ENCODE measurements around the gene GP1BB. TPM values are rescaled to one million over a fixed set of nuclear protein-coding genes. Genes with fewer than 3 reads are reported as not detected.

GP1BB gene
- total RNA-seq, 1 donor from 2014 or later, result 5.4 TPM

- no peak for DNase-seq
Measured at GRCh38 chr22:19742160-19743066, 19.1 kb downstream of the GP1BB start.

- no peak for DNase-seq
Measured at GRCh38 chr22:19743081-19743480, 19.7 kb downstream of the GP1BB start.

GRCh38 chr22:19743651-19744050 lies 20.3 kb downstream of the GP1BB start:
- no peak for DNase-seq

- DNase-seq, result no peak
Measured at GRCh38 chr22:19744350-19745006, 21.1 kb downstream of the GP1BB start.

GRCh38 chr22:19745155-19746101 lies 22.1 kb downstream of the GP1BB start:
- no peak for DNase-seq

GRCh38 chr22:19746726-19747125 lies 23.4 kb downstream of the GP1BB start:
- DNase-seq, result no peak

GRCh38 chr22:19747551-19747950 lies 24.2 kb downstream of the GP1BB start:
- no peak for DNase-seq

GRCh38 chr22:19748139-19748538 lies 24.8 kb downstream of the GP1BB start:
- no peak for DNase-seq

- DNase-seq, result no peak
Measured at GRCh38 chr22:19748991-19749664, 25.8 kb downstream of the GP1BB start.

- DNase-seq, result no peak
Measured at GRCh38 chr22:19749876-19750275, 26.5 kb downstream of the GP1BB start.

- no peak for DNase-seq
Measured at GRCh38 chr22:19750507-19751490, 27.5 kb downstream of the GP1BB start.

GRCh38 chr22:19751497-19752245 lies 28.3 kb downstream of the GP1BB start:
- DNase-seq, result no peak

GRCh38 chr22:19753090-19753842 lies 29.9 kb downstream of the GP1BB start:
- no peak for DNase-seq

- DNase-seq, result no peak
Measured at GRCh38 chr22:19753996-19754700, 30.8 kb downstream of the GP1BB start.

- DNase-seq, result no peak
Measured at GRCh38 chr22:19754701-19755144, 31.4 kb downstream of the GP1BB start.

GRCh38 chr22:19755145-19755710 lies 31.9 kb downstream of the GP1BB start:
- no peak for DNase-seq

- no peak for DNase-seq
Measured at GRCh38 chr22:19755722-19756287, 32.5 kb downstream of the GP1BB start.

Measured in dermis blood vessel endothelial cell (primary cell).